Ramos (cell line): ENCODE results near the gene SPAAR.
"Not testable (repeated sequence)": the region's sequence is repeated elsewhere in the genome, so short reads cannot be mapped to it uniquely, and the experiment has no call there.

ENCODE experiments used
- in situ Hi-C: fragments of 300-500 bp; cut with MboI; formaldehyde crosslinking; loops from one replicate; pipeline ENCODE4 v1.14.3; 2022; ENCODE audit warnings: low sequenced_read_pairs; ENCODE audit not compliant: unreplicated experiment

SPAAR gene, protein sequence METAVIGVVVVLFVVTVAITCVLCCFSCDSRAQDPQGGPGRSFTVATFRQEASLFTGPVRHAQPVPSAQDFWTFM

DNA sequence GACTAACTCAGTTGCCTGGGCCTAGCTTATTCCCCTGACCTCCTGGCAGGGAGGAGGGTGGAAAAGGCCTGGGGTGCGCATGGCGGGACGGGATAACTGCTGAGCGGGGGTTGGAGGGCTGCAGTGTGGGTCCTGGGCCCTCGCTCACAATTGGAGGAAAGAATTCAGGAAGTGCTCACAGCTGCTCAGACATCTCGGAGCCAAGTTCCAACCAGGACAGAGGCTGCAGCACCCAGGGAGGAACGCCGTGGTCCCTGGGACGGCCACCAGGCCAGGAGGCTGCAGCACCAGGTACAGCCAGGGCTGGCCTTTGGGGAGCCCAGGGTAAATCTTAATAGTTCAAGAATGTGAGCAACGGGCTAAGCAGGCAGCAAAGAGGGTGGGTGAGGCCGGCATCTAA lies at the start of gene SPAAR:
Gene SPAAR, plus strand, starts transcription at position 217 of the 400 bp plus-strand sequence. CDS start 974 bp downstream, outside the sequence.
- in situ Hi-C loops = no loop called here

DNA sequence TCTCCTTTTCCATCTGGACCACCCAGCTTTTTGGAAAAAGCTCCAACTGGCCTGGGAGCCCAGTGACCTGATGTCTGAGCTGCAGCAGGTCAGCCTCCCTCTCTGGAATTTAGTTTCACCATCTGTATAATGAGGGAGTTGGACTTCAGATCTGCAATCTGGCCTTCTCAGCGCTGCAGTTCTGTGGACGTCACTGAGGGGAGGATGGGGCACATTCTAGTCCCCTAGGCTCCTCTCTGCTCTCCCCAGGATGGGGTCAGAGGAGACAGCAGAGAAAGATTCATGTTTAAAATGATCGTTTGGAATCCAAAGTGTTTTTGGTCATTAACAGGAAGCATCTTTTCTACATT lies 49.3 kb upstream of the SPAAR start:
- in situ Hi-C loops = no loop called here

DNA sequence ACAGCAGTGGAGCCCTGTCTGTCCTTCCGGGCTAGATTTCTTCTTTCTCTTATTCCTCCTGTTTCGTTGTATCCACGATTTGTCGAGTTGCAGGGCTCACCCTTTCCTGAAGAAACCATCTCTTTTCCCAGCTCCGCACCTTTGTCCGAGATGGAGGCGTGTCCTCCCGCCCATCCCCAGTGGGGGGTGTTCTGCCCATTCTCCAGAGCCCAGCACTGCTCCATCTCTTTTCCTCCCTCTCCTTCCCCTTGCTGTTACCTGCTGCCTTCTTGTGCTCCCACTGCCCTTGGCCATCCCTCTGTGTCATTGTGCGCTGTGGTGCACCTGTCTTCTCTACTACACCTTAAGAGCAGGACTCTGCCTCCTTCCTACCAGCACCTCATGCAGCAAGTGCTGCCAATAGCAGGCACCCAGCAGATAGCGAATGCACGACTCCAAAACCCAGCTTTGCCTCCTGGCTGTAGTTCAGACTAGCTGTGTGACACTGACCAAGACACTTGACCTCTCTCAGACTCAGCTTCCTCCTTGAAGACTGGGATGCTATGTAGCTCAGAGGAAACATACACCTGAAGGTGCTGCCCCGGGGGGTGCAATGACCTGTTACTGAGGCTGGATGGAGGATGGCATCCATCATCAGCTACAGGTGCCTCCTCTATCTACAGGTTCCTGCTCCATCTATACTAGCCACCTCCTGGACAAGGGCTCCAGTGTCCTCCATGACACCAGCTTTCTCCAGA lies 48.0 kb upstream of the SPAAR start:
- in situ Hi-C loops = no loop called here

DNA sequence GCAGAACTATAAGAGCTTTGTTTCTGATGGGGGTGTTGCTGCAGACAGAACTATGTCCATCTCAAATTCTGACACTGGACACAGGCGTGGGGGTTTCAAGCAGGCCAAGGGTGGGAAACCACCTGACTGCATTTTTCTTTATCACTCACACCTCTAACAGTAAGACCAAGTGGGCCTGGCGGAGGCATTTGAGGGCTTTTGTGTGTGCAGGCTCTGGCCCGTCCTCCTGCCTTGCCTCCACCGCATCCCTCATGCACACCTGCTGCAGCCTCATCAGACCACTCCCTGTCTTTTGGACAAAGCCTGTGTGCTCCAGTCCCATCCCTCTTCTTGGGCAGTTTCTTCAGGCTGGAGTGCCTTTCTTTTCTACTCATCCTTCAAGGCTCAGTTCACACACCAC lies 47.0 kb upstream of the SPAAR start:
- in situ Hi-C loops = no loop called here

DNA sequence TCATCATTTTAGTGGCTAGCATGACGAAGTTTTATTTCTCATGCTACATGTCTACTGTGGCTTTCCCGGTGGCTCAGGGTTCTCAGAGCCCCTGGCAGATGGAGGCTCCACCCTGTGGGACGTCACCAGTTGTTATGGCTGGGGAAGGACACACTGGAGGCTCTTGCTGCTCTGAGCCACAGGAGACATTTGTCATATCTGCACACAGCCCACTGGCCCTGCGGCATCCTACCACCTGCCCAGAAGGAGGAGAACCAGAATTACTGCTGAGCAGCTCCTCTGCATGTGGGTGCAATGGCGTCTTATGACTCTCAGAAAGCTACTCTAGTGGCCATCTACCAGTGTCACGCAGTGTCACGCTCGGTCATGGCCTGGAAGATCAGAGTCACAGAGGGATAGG lies 45.7 kb upstream of the SPAAR start:
- in situ Hi-C loops = no loop called here

DNA sequence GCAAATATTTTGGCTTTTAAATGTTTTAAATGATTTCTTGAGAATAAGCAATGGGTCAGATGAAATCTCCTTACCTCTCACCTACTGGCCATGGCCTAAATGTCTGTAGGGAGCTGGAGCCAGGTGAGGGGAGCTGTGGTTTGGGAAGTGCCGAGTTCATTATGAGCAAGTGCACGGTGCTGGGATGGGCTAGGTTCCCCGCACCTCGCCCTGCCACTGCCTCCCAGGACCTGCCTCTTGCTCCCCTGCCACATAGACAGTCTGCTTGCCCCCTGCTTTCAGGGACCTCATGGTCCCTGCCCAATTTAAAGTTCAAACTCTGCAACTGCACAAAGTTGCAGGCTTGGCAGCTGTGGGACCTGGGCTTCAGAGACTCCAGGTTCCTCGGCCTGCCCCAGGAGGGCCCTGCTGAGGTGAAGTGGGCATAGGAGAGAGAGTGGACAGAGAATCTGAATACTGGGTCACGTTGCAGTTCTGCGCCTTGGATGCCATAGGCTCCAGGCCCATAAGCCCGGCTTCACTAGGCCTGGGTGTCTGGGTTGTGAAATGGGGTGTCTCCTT lies 44.5 kb upstream of the SPAAR start:
- in situ Hi-C loops = no loop called here

DNA sequence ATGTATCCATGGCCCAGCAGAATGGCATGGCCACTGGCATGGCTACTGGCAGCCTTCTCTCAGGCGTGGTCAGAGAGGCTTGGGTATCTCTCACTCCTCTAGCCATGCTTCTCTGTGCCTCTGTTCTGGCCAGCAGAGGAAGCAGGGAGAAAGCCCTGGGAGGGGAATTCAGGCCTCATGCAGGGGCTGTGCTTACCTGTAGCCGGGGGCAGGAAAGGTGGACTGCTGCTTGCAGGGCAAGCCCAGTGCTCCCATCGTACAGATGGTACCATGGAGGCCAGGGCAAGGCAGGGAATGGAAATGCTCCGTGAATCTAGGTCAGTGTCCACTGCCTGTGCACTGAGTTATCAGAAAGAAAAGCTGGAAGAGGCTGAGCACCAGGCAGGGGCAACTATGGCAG lies 41.8 kb upstream of the SPAAR start:
- in situ Hi-C loops = no loop called here

DNA sequence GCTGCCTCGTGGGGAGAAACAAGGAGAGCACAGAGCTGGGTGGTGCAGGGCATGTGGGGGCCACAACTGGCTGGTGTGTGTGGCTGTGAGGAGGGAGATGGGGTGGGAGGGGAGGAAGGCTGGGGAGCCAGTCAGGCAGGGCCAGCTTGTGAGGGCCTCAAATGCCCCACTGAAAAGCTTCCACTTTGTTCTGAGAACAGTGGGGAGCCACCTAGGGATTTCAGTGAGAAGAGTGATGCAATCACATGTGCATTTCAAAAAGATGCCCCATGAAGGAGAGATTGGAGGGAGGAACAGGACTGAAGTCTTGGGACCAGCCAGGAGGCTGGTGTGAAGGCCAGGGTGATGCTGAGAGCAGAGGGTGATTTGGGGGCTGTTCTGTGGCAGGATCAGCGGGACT lies 40.4 kb upstream of the SPAAR start:
- in situ Hi-C loops = no loop called here

DNA sequence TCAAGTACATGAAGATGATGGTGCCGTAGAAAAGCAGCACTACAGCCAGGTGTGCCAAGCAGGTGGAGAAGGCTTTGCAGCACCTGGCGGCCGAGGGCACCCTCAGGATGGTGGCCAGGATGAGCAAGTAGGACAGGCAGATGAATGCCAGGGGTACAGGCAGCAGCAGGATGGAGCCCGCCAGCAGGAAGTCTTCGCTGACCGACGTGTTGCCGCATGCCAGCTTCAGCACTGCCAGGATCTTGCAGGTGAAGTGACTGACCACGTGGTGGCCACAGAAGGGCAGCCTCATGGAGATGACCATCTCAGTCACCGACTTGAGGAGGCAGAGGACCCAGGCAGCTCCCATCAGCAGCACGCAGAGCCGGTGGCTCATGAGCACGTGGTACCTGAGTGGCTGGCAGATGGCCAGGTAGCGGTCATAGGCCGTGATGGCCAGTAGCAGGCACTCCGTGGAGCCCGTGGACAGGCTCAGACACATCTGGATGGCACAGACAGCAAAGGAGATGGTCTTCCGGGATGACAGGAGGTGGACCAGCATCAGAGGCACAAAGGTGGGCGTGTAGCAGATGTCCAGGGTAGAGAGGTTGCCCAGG lies 39.6 kb upstream of the SPAAR start:
- in situ Hi-C loops = no loop called here

DNA sequence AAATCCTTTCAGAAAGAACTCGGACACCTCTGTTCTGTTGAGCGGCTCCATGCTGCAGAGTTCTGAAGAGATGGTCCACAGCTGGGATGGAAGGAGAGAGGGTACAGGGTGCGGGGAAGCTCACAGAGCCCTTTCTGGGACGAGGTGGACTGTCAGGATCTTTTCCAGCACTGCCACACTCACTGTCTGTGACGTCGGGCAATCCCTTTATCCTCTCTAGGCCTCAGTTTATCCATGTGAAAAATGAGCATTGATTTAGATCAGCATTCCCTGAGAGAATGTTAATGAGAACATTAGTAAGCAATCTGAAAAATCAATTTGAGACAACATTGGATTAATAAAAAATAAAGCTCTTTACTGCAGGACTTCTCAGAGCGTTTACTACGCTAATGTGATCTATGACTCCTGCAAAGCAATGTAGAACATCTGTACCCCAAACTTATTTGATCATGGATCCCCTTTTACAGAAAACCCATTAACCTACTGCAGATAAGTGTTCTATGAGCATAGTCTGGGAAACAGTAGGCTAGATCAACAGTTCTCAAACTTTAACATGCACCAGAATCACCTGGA lies 38.9 kb upstream of the SPAAR start, which contains the start of gene OR13J1:
Gene OR13J1, minus strand, starts transcription at position 51 of the 573 bp plus-strand sequence. Its CDS starts 0 bp downstream, at position 51.
- in situ Hi-C loops = no loop called here

DNA sequence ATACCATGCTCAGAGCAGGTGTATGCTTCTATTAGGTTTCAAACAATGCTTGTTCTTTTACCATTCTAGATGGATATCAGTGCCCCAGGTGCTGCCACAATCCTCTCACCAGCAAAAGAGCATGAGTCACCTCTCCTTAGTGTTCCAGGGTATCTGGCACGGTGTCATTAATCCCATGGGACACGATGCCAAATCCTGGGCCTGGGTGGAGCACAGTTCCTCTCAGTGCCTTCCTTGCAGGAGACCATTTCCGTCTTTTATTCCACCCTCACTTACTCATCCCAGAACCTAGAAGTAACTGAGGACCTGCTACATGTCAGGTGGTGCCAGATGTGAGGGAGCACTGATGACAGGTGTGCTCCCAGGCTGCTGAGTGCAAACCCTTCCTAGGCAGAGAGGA lies 37.7 kb upstream of the SPAAR start:
- in situ Hi-C loops = no loop called here

DNA sequence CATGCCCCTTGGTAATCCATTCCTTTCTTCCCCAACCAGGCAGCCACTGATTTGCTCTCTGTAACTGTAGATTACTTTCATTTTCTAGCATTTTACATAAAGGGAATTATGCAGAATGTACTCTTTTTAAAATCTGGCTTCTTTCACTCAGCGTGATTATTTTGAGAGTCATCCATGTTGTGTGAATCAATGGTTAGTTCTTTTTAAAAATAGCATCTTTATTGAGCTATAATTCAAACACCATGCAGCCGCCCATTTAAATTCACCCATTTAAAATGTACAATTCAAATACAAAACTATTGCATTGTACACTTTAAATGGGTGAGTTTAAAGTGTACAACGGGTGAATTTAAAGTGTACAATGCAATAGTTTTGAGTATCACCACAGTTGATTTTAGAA lies 36.8 kb upstream of the SPAAR start:
- in situ Hi-C loops = no loop called here

DNA sequence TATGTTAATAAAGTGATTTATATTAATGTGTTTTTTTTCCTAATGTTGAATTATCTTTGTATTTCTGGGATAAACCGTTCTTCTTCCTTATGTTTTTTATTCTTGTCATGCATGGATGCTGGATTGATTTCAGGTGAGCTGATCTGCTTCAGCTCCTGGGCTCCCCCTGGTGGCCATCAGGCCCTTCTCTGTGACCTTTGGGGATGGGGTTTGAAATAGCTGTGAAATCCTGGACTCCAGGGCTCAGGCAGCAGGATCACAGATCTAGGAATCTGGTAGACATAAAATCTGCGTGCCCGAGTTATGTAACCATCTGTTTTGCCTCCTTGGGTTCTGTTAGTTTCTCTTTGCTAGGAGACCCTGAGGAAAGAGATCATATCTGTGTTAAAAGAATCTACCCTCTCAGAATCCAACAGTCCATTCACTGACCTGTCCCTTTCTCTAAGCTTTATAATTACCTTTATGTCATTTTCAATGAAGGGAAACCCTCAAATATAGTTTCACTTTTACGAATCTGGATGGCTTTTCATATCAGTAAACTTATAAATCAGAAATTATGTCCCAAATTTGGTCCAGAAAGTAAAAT lies 26.9 kb upstream of the SPAAR start:
- in situ Hi-C loops = no loop called here

DNA sequence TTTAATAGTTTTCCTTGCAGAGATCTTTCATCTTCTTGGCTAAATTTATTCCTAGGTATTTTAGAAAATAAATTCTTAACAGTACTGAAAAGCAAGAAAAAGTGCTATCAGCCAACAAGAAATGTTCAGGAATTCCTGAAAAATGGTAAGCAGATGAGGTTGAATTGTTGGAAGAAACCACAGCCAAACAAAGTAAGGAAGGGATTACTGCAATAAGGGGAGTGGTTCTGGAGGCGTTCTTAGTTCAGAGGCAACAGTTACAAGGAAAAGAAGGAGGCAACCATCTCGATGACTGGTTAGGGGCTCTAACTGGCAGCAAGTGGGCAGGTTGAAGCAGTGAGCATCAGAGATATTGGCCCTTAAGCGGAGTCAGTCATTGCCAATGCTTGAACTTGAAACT lies 26.3 kb upstream of the SPAAR start:
- in situ Hi-C loops = no loop called here

DNA sequence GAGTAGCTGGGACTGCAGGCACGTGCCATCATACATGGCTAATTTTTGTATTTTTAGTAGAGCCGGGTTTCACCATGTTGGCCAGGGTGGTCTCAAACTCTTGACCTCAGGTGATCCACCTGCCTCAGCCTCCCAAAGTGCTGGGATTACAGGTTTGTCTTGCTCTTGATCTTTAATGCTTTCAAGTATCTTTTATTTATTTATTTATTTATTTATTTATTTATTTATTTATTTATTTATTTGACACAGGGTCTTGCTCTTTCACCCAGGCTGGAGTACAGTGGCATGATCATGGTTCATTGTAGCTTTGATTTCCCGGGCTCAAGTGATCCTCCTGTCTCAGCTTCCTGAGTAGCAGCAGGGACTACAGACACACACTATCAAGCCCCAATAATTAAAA lies 24.4 kb upstream of the SPAAR start:
- in situ Hi-C loops = not testable (repeated sequence)

DNA sequence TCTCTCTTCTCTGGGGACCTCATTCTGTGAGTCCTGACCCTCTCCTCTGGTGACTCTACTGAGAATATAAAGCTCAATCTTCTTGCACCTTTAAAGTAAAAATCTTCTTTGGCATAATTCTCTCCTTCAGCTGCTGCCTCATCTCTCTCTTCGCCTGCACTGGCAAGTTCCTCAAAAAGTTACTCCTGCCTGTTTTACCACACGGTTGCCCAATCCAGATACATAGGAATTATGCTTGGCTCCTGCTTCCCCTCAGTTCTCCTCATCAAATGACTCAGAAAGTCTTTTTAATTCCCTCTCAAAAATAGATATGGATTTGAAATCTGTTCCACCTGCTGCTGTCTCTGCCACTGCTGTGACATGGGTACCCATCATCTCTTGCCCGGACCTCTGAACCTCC lies 17.6 kb upstream of the SPAAR start:
- in situ Hi-C loops = no loop called here

DNA sequence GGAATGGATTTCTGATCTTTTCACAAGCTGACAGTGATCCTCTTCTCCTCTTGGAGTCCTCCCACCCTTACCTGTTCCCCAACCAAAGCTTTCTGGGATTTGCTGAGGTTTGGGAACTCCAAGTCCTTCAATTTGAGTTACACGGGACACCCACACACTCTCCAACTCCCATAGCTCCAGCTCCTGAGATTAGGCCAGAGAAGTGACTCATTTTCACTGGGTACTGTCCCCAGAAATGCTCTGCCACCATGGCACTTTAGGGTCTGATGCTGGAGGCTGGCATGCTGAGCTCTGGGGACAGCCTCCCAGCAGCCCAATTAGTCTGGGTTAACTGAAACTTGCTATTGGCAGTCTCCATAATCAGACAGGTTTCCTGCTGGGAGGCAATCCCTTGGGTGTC lies 17.2 kb upstream of the SPAAR start:
- in situ Hi-C loops = no loop called here

DNA sequence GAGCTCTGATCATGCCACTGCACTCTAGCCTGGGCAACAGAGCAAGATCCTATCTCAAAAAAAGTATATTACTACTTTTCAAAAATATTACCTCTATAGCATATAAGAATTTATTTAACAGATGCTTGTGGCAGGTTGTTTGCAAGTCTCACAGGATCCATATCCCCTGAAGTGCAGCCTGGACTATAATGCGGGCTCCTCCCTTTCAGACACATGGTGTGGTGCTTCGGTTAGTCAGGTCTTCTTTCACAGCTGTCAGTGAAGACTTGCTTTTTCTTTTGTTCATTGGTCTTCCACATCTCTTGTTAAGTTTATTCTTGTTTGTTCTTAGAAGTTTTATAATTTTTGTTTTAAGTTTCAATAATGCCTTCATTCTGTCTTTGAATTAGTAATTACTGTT lies 12.7 kb upstream of the SPAAR start:
- in situ Hi-C loops = no loop called here

DNA sequence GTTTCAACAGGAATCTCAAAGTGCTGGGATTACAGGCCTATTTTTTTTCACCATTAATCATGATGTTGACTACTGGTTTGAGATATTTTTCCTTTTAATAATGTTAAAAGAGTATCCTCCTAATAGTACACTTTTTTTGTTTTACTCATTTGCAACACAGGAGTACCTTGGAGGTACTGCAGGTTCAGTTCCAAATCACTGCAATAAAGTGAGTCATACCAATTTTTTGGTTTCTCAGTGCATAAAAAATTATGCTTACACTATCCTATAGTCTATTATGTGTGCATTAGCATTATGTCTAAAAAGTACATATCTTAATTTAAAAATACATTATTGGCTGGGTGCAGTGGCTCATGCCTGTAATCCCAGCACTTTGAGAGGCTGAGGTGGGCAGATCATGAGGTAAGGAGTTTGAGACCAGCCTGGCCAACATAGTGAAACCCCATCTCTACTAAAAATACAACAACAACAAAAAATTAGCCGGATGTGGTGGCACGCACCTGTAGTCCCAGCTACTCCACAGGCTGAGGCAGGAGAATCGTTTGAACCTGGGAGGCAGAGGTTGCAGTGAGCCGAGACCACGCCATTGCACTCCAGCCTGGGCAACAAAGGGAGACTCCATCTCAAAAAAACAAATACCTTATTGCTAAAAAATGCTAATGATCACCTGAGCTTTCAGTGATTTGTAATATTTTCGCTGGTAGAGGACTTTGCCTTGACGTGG lies 11.8 kb upstream of the SPAAR start:
- in situ Hi-C loops = not testable (repeated sequence)

DNA sequence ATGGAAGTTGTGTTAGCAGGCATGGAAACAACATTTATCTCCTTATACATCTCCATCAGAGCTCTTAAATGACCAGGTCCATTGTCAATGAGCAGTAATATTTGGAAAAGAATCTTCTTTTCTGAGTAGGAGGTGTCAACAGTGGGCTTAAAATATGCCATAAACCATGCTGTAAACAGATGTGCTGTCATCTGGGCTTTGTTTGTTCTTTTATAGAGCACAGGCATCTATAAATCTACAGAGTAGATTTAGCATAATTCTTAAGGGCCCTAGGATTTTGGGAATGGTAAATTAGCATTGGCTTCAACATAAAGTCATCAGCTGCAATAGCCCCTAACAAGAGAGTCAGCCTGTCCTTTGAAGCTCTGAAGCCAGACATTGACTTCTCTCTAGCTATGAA lies 11.0 kb upstream of the SPAAR start:
- in situ Hi-C loops = no loop called here
